Erythroblast (primary cell): ENCODE results near the gene NKX6-2.

Experiments used
- GATA1 ChIP-seq: IDR thresholded peaks from 2 replicates; pipeline ENCODE4 v1.6.1; 2011; ENCODE audit warnings: low read depth, mild to moderate bottlenecking, control low read depth, low read length, moderate library complexity
- POLR2A ChIP-seq: IDR thresholded peaks from 2 replicates; pipeline ENCODE4 v1.6.1; 2011; ENCODE audit warnings: mild to moderate bottlenecking, low read length

- TF ChIP-seq POLR2A, result no peak
- no peak for TF ChIP-seq GATA1
These were observed 26.6 kb upstream of the NKX6-2 start for GRCh38 chr10:132812520-132812919.
